HCT116 (cell line): Measurements from ENCODE around the gene CSNK1D. TPM values are rescaled to one million over a fixed set of nuclear protein-coding genes. Genes with fewer than 3 reads are reported as not detected.
A peak's percentile ranks its signal among the peaks of the same experiment; 100 is the strongest.

Experiments used
- ATAC-seq: fragments of 200-7000 bp; cut with Tn5 transposase; 2 replicates; pipeline ENCODE4 v1.9.1; 2020; ENCODE audit warnings: mild to moderate bottlenecking, moderate library complexity
- BruUV-seq: library from RNA; stranded (reverse); fragments of 400-500 nt; replicated peaks from 2 replicates; lab custom pipeline; 2021; lab: Mats Ljungman, UMichigan
- CTCF ChIA-PET: fragments of 300-600 bp; sonication (Branson Sonifier 250); formaldehyde crosslinking; loops from one replicate; lab custom pipeline; 2021; ENCODE audit warnings: antibody characterized with exemption; lab: Charles Lee
- POLR2A ChIA-PET: fragments of 300-600, 350-600 bp; sonication (Branson Sonifier 250); formaldehyde crosslinking; loops from one replicate; lab custom pipeline; 2021; ENCODE audit warnings: antibody characterized with exemption; lab: Charles Lee
- RAD21 ChIA-PET, 2 experiments: fragments of 300-600 bp; sonication (Branson Sonifier 250); formaldehyde crosslinking; loops; one replicate each; lab custom pipeline; 2023; ENCODE audit warnings: low total read pairs in 2 of 2; ENCODE audit not compliant: uncharacterized antibody in 2 of 2, unreplicated experiment in 2 of 2, low non-redundant PET in 1 of 2; lab: Charles Lee
- DNase-seq: peaks from one replicate; pipeline ENCODE4 v3.0.0-alpha.2; 2010; ENCODE audit warnings: low read depth, low spot score
- H2AFZ ChIP-seq: fragments of 200-600 bp; shearing (Covaris generic), sonication (generic); 2 replicates; pipeline ENCODE4 v1.6.1; 2017; ENCODE audit warnings: low read depth, mixed run types, mixed read lengths, antibody characterized with exemption, low read length; ENCODE audit not compliant: poor library complexity, severe bottlenecking
- H3K27ac ChIP-seq: 2 replicates; pipeline ENCODE4 v1.5.1; 2012; ENCODE audit warnings: low read depth, low read length
- H3K27me3 ChIP-seq: fragments of 200-600 bp; sonication (generic); 2 replicates; pipeline ENCODE4 v1.6.1; 2016; ENCODE audit warnings: mixed run types, low read length, mixed read lengths; ENCODE audit not compliant: insufficient read depth
- H3K36me3 ChIP-seq, 2 experiments: fragments of 200-500 bp in 1 of 2; fragments of 200-600 bp in 1 of 2; sonication (Bioruptor generic) in 1 of 2; sonication (generic) in 1 of 2; 2 replicates each; pipeline versions ENCODE4 v1.5.1 to v1.6.1; 2014 to 2016; ENCODE audit warnings: low read length in 2 of 2, inconsistent platforms in 1 of 2, mixed read lengths in 1 of 2, mixed run types in 1 of 2; ENCODE audit not compliant: insufficient read depth in 2 of 2, control insufficient read depth in 1 of 2
- H3K4me1 ChIP-seq, 2 experiments: fragments of 200-600 bp in 1 of 2; sonication (generic) in 1 of 2; 2 replicates each; pipeline versions ENCODE4 v1.5.1 to v1.6.1; 2012 to 2017; ENCODE audit warnings: low read length in 2 of 2, inconsistent platforms in 1 of 2, mild to moderate bottlenecking in 1 of 2, mixed read lengths in 1 of 2, mixed run types in 1 of 2, moderate library complexity in 1 of 2; ENCODE audit not compliant: insufficient read depth in 2 of 2, control insufficient read depth in 1 of 2
- H3K4me2 ChIP-seq: fragments of 200-600 bp; sonication (generic); 2 replicates; pipeline ENCODE4 v1.6.1; 2017; ENCODE audit warnings: mixed run types, low read length, mixed read lengths
- H3K4me3 ChIP-seq, 2 experiments: fragments of 200-600 bp in 1 of 2; sonication (generic) in 1 of 2; replicated peaks in 1 of 2; 2 replicates each; pipeline ENCODE4 v1.5.1; 2011 to 2016; ENCODE audit warnings: low read length in 2 of 2, control low read depth in 1 of 2, low read depth in 1 of 2, mild to moderate bottlenecking in 1 of 2, mixed read lengths in 1 of 2, mixed run types in 1 of 2
- H3K79me2 ChIP-seq: fragments of 200-600 bp; sonication (generic); 2 replicates; pipeline ENCODE4 v1.6.1; 2017; ENCODE audit warnings: mild to moderate bottlenecking, mixed run types, low read length, moderate library complexity, mixed read lengths; ENCODE audit not compliant: insufficient read depth
- H3K9ac ChIP-seq: fragments of 200-600 bp; sonication (generic); 2 replicates; pipeline ENCODE4 v1.6.1; 2016; ENCODE audit warnings: low read length, mixed read lengths
- H3K9me2 ChIP-seq: fragments of 200-600 bp; sonication (generic), shearing (Covaris generic); 2 replicates; pipeline ENCODE4 v1.6.1; 2017; ENCODE audit warnings: mixed run types, mild to moderate bottlenecking, moderate library complexity; ENCODE audit not compliant: insufficient read depth
- H3K9me3 ChIP-seq, 2 experiments: fragments of 200-500 bp in 1 of 2; fragments of 200-600 bp in 1 of 2; sonication (Bioruptor generic) in 1 of 2; sonication (generic) in 1 of 2; 2 replicates each; pipeline ENCODE4 v1.6.1; 2014 to 2017; ENCODE audit warnings: low read length in 2 of 2, mixed read lengths in 2 of 2, inconsistent platforms in 1 of 2, low read depth in 1 of 2, mild to moderate bottlenecking in 1 of 2, mixed run types in 1 of 2, moderate library complexity in 1 of 2; ENCODE audit not compliant: control insufficient read depth in 1 of 2, insufficient read depth in 1 of 2
- H4K20me1 ChIP-seq: fragments of 200-600 bp; sonication (generic), shearing (Covaris generic); 2 replicates; pipeline ENCODE4 v1.6.1; 2017; ENCODE audit warnings: mixed run types, mild to moderate bottlenecking, moderate library complexity; ENCODE audit not compliant: insufficient read depth
- CBX3 ChIP-seq: IDR thresholded peaks from 2 replicates; pipeline ENCODE4 v1.6.1; 2012; ENCODE audit warnings: low read depth
- ELF1 ChIP-seq: IDR thresholded peaks from 2 replicates; pipeline ENCODE4 v1.6.1; 2012; ENCODE audit warnings: low read depth, borderline replicate concordance
- EZH2 ChIP-seq: fragments of 200-600 bp; sonication (generic); IDR thresholded peaks from 2 replicates; pipeline ENCODE4 v1.6.1; 2017; ENCODE audit warnings: antibody characterized with exemption, mixed run types
- EZH2phosphoT487 ChIP-seq: fragments of 200-600 bp; IDR thresholded peaks from 2 replicates; pipeline ENCODE4 v1.6.1; 2018; ENCODE audit warnings: antibody characterized with exemption, borderline replicate concordance
- FOSL1 ChIP-seq: IDR thresholded peaks from 2 replicates; pipeline ENCODE4 v1.6.1; 2012; ENCODE audit warnings: low read depth
- POLR2AphosphoS5 ChIP-seq: IDR thresholded peaks from 2 replicates; pipeline ENCODE4 v1.6.1; 2011; ENCODE audit warnings: mild to moderate bottlenecking, low read depth, low read length, moderate library complexity
- SIN3A ChIP-seq: IDR thresholded peaks from 2 replicates; pipeline ENCODE4 v1.6.1; 2012; ENCODE audit warnings: low read depth
- SP1 ChIP-seq: IDR thresholded peaks from 2 replicates; pipeline ENCODE4 v1.6.1; 2012; ENCODE audit warnings: low read depth
- SRF ChIP-seq: IDR thresholded peaks from 2 replicates; pipeline ENCODE4 v1.6.1; 2012; ENCODE audit warnings: low read depth
- TCF7L2 ChIP-seq: IDR thresholded peaks from 2 replicates; pipeline ENCODE4 v1.7.0; 2011; ENCODE audit warnings: borderline replicate concordance, inconsistent platforms; ENCODE audit not compliant: insufficient read depth, insufficient read length; ENCODE audit errors: extremely low read depth
- YY1 ChIP-seq: IDR thresholded peaks from 2 replicates; pipeline ENCODE4 v1.6.1; 2011; ENCODE audit warnings: low read length, low read depth, moderate library complexity, mild to moderate bottlenecking; ENCODE audit not compliant: insufficient replicate concordance; ENCODE audit errors: extremely low read depth
- ZNF274 ChIP-seq: fragments of 200-500 bp; sonication (Bioruptor generic); IDR thresholded peaks from 2 replicates; pipeline ENCODE4 v1.6.1; 2014; ENCODE audit warnings: mild to moderate bottlenecking, low read depth, low read length, inconsistent platforms
- intact Hi-C: fragments of 100-400 bp; cut with micrococcal nuclease; formaldehyde crosslinking; loops from 2 replicates; pipeline ENCODE4 v1.10.0; 2022
- total RNA-seq: library from RNA; stranded (reverse); gene quantifications from one replicate; pipeline ENCODE4 v1.2.1, GENCODE V29; 2021; ENCODE audit not compliant: unreplicated experiment
- TF ChIP-seq, protein P1 (sequence below): IDR thresholded peaks from 2 replicates; pipeline ENCODE4 v1.6.1; 2012
- TF ChIP-seq, protein P2 (sequence below): IDR thresholded peaks from 2 replicates; pipeline ENCODE4 v1.6.1; 2011; ENCODE audit warnings: mild to moderate bottlenecking, low read length, moderate library complexity; ENCODE audit not compliant: insufficient replicate concordance; ENCODE audit errors: extremely low read depth
- TF ChIP-seq, protein P3 (sequence below), 3 experiments: fragments of 200-600 bp in 1 of 3; sonication (generic) in 1 of 3; IDR thresholded peaks in 2 of 3; conservative IDR thresholded peaks in 1 of 3; 2 replicates each; pipeline ENCODE4 v1.5.1; 2012 to 2017; ENCODE audit warnings: low read depth in 2 of 3, low read length in 2 of 3, antibody characterized with exemption in 1 of 3, borderline replicate concordance in 1 of 3, control low read depth in 1 of 3, mild to moderate bottlenecking in 1 of 3, mixed read lengths in 1 of 3, mixed run types in 1 of 3, moderate library complexity in 1 of 3; ENCODE audit not compliant: insufficient read depth in 1 of 3
- TF ChIP-seq, protein P4 (sequence below): IDR thresholded peaks from 2 replicates; pipeline ENCODE4 v1.6.1; 2012

The CSNK1D gene
- total RNA-seq, 1 experiment from 2014 or later: 176 TPM

DNA sequence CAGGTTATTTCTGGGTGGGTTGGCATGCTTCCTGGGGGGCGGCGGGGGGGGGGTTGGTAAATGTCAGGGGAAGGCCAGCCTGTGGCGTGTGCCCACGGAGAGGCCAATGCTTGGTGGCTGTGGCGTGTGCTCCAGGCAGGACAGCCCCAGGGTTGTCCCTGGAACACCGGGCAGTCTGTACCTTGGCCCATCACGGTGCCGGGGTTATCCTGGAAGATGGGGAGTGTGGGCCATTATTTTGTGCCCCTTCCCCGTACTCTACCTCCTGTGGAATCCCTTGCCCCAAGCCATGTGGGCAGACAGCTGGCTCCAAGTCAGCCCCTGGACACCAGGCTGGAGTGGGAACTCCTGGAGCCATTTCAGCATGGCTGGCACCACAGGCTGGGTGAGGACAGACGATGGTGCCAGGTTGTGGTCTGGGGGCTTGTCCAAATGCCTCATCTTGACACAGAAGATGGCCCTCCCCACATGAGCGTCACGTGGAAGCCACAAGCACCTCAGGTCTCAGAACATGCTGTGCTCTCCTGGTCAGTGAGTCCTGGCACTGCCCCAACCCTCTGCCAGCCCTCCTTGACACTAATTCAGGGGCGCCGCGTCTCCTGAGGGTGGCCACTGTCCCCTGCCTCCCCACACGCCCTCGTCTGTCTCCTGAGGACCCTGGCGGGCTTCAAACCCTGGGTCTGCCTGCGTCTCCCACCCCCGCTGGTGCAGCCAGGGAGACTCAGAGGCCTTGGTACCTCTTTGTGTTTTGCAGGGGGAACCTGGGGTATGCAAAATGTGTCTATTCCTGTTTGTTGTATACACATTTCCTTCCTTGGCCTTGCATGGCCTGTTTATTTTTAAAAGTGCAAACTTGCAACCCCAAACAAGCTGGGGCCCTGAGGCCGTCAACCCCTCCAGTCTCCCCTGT is 40.4 kb downstream of the CSNK1D start:
- H4K20me1 ChIP-seq: peaks cover 38% of the 10 kb centered on the region; the same call in 1 of the 2 replicates
- no peak overlapping the region for H3K4me3 ChIP-seq
- intact Hi-C loops: no loop called here
- H3K9ac ChIP-seq: peak overlapping the region; percentile 34; the same call in 1 of the 2 replicates
- H3K36me3 ChIP-seq: peaks cover 18 to 70% of the 10 kb centered on the region in 2 experiments
- BruUV-seq: no TSS peak
- H3K9me2 ChIP-seq: no peaks in the 10 kb centered on the region
- H3K79me2 ChIP-seq: peaks cover 97% of the 10 kb centered on the region
- no peaks in the 10 kb centered on the region for H3K9me3 ChIP-seq
- TF ChIP-seq, protein P1, sequence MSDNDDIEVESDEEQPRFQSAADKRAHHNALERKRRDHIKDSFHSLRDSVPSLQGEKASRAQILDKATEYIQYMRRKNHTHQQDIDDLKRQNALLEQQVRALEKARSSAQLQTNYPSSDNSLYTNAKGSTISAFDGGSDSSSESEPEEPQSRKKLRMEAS: no peak
- TF ChIP-seq TCF7L2: no peak
- no peak for TF ChIP-seq SIN3A
- no peak for TF ChIP-seq ELF1
- TF ChIP-seq, protein P2, sequence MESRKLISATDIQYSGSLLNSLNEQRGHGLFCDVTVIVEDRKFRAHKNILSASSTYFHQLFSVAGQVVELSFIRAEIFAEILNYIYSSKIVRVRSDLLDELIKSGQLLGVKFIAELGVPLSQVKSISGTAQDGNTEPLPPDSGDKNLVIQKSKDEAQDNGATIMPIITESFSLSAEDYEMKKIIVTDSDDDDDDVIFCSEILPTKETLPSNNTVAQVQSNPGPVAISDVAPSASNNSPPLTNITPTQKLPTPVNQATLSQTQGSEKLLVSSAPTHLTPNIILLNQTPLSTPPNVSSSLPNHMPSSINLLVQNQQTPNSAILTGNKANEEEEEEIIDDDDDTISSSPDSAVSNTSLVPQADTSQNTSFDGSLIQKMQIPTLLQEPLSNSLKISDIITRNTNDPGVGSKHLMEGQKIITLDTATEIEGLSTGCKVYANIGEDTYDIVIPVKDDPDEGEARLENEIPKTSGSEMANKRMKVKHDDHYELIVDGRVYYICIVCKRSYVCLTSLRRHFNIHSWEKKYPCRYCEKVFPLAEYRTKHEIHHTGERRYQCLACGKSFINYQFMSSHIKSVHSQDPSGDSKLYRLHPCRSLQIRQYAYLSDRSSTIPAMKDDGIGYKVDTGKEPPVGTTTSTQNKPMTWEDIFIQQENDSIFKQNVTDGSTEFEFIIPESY: no peak
- TF ChIP-seq, protein P3, sequence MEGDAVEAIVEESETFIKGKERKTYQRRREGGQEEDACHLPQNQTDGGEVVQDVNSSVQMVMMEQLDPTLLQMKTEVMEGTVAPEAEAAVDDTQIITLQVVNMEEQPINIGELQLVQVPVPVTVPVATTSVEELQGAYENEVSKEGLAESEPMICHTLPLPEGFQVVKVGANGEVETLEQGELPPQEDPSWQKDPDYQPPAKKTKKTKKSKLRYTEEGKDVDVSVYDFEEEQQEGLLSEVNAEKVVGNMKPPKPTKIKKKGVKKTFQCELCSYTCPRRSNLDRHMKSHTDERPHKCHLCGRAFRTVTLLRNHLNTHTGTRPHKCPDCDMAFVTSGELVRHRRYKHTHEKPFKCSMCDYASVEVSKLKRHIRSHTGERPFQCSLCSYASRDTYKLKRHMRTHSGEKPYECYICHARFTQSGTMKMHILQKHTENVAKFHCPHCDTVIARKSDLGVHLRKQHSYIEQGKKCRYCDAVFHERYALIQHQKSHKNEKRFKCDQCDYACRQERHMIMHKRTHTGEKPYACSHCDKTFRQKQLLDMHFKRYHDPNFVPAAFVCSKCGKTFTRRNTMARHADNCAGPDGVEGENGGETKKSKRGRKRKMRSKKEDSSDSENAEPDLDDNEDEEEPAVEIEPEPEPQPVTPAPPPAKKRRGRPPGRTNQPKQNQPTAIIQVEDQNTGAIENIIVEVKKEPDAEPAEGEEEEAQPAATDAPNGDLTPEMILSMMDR (IDR thresholded peaks at IDR 0.05 in 2 of 3, conservative IDR thresholded peaks at IDR 0.05 in 1 of 3; ENCODE audit: borderline replicate concordance in 1 of 3, insufficient read depth in 1 of 3, low read depth in 2 of 3, low read length in 2 of 3): no peak
- TF ChIP-seq CBX3: no peak
- TF ChIP-seq YY1: no peak
- no peak for TF ChIP-seq FOSL1
- no peak for TF ChIP-seq ZNF274
- TF ChIP-seq EZH2phosphoT487: no peak
- no peak for TF ChIP-seq EZH2
- TF ChIP-seq SP1: no peak
- TF ChIP-seq, protein P4, sequence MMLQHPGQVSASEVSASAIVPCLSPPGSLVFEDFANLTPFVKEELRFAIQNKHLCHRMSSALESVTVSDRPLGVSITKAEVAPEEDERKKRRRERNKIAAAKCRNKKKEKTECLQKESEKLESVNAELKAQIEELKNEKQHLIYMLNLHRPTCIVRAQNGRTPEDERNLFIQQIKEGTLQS: no peak
- no peak for TF ChIP-seq SRF
- TF ChIP-seq POLR2AphosphoS5: no peak; the same call in 1 of the 2 replicates
- H3K27me3 ChIP-seq: no peaks in the 10 kb centered on the region
- peaks cover 47 to 85% of the 10 kb centered on the region in 2 experiments for H3K4me1 ChIP-seq
- ChIA-PET RAD21 (no interaction called here), POLR2A (interaction anchor here (0.6 kb wide), 1 partner anchor 835 kb away, joined by 4 read pairs; no protein-coding TSS in a partner anchor), CTCF (no interaction called here)
- ATAC-seq: no peak
- DNase-seq: no peak
- no peak overlapping the region for H2AFZ ChIP-seq
- H3K27ac ChIP-seq: peak overlapping the region; percentile 32; the same call in 1 of the 2 replicates
- H3K4me2 ChIP-seq: peak overlapping the region; percentile 31
